PC-9 (cell line): ENCODE measurements around the gene FAM118A. TPM values are rescaled to one million over a fixed set of nuclear protein-coding genes. Genes with fewer than 3 reads are reported as not detected.

Experiments used
- BruUV-seq: library from RNA; stranded (reverse); fragments of 400-500 nt; replicated peaks from 2 replicates; lab custom pipeline; 2021; lab: Mats Ljungman, UMichigan
- CTCF ChIA-PET: fragments of 300-600 bp; sonication (Branson Sonifier 250); formaldehyde crosslinking; loops from one replicate; lab custom pipeline; 2022; ENCODE audit warnings: antibody characterized with exemption; lab: Charles Lee
- POLR2A ChIA-PET: fragments of 300-600 bp; sonication (Branson Sonifier 250); formaldehyde crosslinking; loops from one replicate; lab custom pipeline; 2022; ENCODE audit warnings: antibody characterized with exemption; ENCODE audit not compliant: unreplicated experiment; lab: Charles Lee
- DNase-seq, 2 experiments: peaks; one replicate each; pipeline versions ENCODE4 v3.0.0 to v3.0.0-alpha.2; 2015 to 2022; ENCODE audit warnings: mixed read lengths in 1 of 2
- H2AFZ ChIP-seq: fragments of 200-600 bp; sonication (generic); 2 replicates; pipeline ENCODE4 v1.8.1; 2017; ENCODE audit warnings: antibody characterized with exemption
- H3F3A ChIP-seq: fragments of 200-600 bp; sonication (generic); 2 replicates; pipeline ENCODE4 v1.8.1; 2017; ENCODE audit warnings: antibody characterized with exemption, mild to moderate bottlenecking, low read depth; ENCODE audit not compliant: insufficient read depth
- H3K27ac ChIP-seq: fragments of 200-600 bp; sonication (generic); 2 replicates; pipeline ENCODE4 v1.6.1; 2016; ENCODE audit warnings: mixed run types
- H3K27me3 ChIP-seq: fragments of 200-600 bp; sonication (generic); 2 replicates; pipeline ENCODE4 v1.6.1; 2016; ENCODE audit warnings: low read depth, mixed run types; ENCODE audit not compliant: insufficient read depth
- H3K36me3 ChIP-seq: fragments of 200-600 bp; sonication (generic); 2 replicates; pipeline ENCODE4 v1.6.1; 2016; ENCODE audit warnings: low read depth, mixed run types
- H3K4me1 ChIP-seq: fragments of 200-600 bp; sonication (generic); replicated peaks from 2 replicates; pipeline ENCODE4 v1.6.1; 2016; ENCODE audit warnings: mixed run types; ENCODE audit not compliant: insufficient read depth
- H3K4me2 ChIP-seq: fragments of 200-600 bp; sonication (generic); 2 replicates; pipeline ENCODE4 v1.6.1; 2017; ENCODE audit warnings: mixed run types
- H3K4me3 ChIP-seq: fragments of 200-600 bp; sonication (generic); 2 replicates; pipeline ENCODE4 v1.6.1; 2016; ENCODE audit warnings: mixed run types
- H3K79me2 ChIP-seq: fragments of 200-600 bp; sonication (generic); 2 replicates; pipeline ENCODE4 v1.6.1; 2017; ENCODE audit warnings: low read depth, mixed run types
- H3K9me2 ChIP-seq: fragments of 200-600 bp; sonication (generic); 2 replicates; pipeline ENCODE4 v1.8.1; 2017; ENCODE audit warnings: mild to moderate bottlenecking; ENCODE audit not compliant: insufficient read depth
- H3K9me3 ChIP-seq: fragments of 200-600 bp; sonication (generic); 2 replicates; pipeline ENCODE4 v1.8.1; 2016; ENCODE audit warnings: low read depth; ENCODE audit not compliant: insufficient read depth
- H4K20me1 ChIP-seq: fragments of 200-600 bp; sonication (generic); 2 replicates; pipeline ENCODE4 v1.8.1; 2017; ENCODE audit not compliant: insufficient read depth
- CTCF ChIP-seq: fragments of 200-600 bp; sonication (generic); conservative IDR thresholded peaks from 2 replicates; pipeline ENCODE4 v1.6.1; 2017; ENCODE audit warnings: mixed run types, antibody characterized with exemption, mild to moderate bottlenecking, moderate library complexity
- EZH2 ChIP-seq: fragments of 200-600 bp; sonication (generic); IDR thresholded peaks from 2 replicates; pipeline ENCODE4 v1.8.0; 2017; ENCODE audit warnings: antibody characterized with exemption, low read depth
- intact Hi-C: fragments of 100-400 bp; cut with micrococcal nuclease; formaldehyde crosslinking; loops from one replicate; pipeline ENCODE4 v1.10.0; 2022; ENCODE audit not compliant: unreplicated experiment
- total RNA-seq: library from RNA; stranded (reverse); gene quantifications from 2 replicates; pipeline ENCODE4 v1.2.3, GENCODE V29; 2021

Gene FAM118A
- total RNA-seq, 1 experiment from 2014 or later = 24.4 TPM

- POLR2A ChIA-PET = no interaction called here
- Histone ChIP-seq H3F3A (peaks cover 10% of the 10 kb centered on the region; the same call in 1 of the 2 replicates), H3K27me3 (no peaks in the 10 kb centered on the region), H3K36me3 (peaks cover 25% of the 10 kb centered on the region; the same call in 1 of the 2 replicates), H3K79me2 (no peaks in the 10 kb centered on the region), H3K9me2 (no peaks in the 10 kb centered on the region), H4K20me1 (no peaks in the 10 kb centered on the region; the same call in 1 of the 2 replicates), H3K4me2 (no peak overlapping the region), H2AFZ (no peak overlapping the region), H3K27ac (no peak overlapping the region), H3K9me3 (no peaks in the 10 kb centered on the region), H3K4me3 (no peak overlapping the region), H3K4me1 (no peaks in the 10 kb centered on the region)
- intact Hi-C loops = no loop called here
- TF ChIP-seq CTCF = no peak
- no peak for TF ChIP-seq EZH2
- no TSS peak for BruUV-seq
- CTCF ChIA-PET = no interaction called here
- no peak for DNase-seq
Observed at GRCh38 chr22:45340323-45340722, 30.6 kb downstream of the FAM118A start.

- no TSS peak for BruUV-seq
- POLR2A ChIA-PET = interaction anchor here (0.6 kb wide), 1 partner anchor 60 kb away, joined by 3 read pairs; no protein-coding TSS in a partner anchor
- CTCF ChIA-PET = no interaction called here
Observed at GRCh38 chr22:45341498-45341897, 31.8 kb downstream of the FAM118A start.

GRCh38 chr22:45343143-45343542 lies 33.4 kb downstream of the FAM118A start:
- Histone ChIP-seq H3K79me2 (no peaks in the 10 kb centered on the region), H3K4me3 (no peak overlapping the region), H3K27ac (no peak overlapping the region), H2AFZ (no peak overlapping the region), H3K27me3 (no peaks in the 10 kb centered on the region), H3K4me2 (no peak overlapping the region), H3K36me3 (peaks cover 9% of the 10 kb centered on the region; the same call in 1 of the 2 replicates), H3F3A (peaks cover 10% of the 10 kb centered on the region; the same call in 1 of the 2 replicates), H3K4me1 (no peaks in the 10 kb centered on the region), H3K9me3 (no peaks in the 10 kb centered on the region), H4K20me1 (no peaks in the 10 kb centered on the region), H3K9me2 (no peaks in the 10 kb centered on the region)
- intact Hi-C loops = no loop called here
- TF ChIP-seq EZH2 (no peak), CTCF (no peak)
- POLR2A ChIA-PET = no interaction called here
- CTCF ChIA-PET = no interaction called here
- BruUV-seq = no TSS peak
- no peak for DNase-seq

More at GRCh38 chr22:45341498-45341897, 31.8 kb downstream of the FAM118A start:
- TF ChIP-seq CTCF = no peak
- TF ChIP-seq EZH2 = no peak
- Histone ChIP-seq H4K20me1 (no peaks in the 10 kb centered on the region; the same call in 1 of the 2 replicates), H3K4me3 (no peak overlapping the region), H3K79me2 (no peaks in the 10 kb centered on the region), H3F3A (peaks cover 10% of the 10 kb centered on the region; the same call in 1 of the 2 replicates), H3K9me2 (no peaks in the 10 kb centered on the region), H3K36me3 (peaks cover 17% of the 10 kb centered on the region; the same call in 1 of the 2 replicates), H3K9me3 (no peaks in the 10 kb centered on the region), H2AFZ (no peak overlapping the region), H3K27ac (no peak overlapping the region), H3K4me1 (no peaks in the 10 kb centered on the region), H3K27me3 (no peaks in the 10 kb centered on the region), H3K4me2 (no peak overlapping the region)
- DNase-seq = no peak
- intact Hi-C loops = no loop called here
